GM19372 (cell line): Measurements from ENCODE around the gene KRTAP4-8.
"Not testable (repeated sequence)": the region's sequence is repeated elsewhere in the genome, so short reads cannot be mapped to it uniquely, and the experiment has no call there.

ENCODE experiments used
- ATAC-seq: cut with Tn5 transposase; IDR thresholded peaks from one replicate; pipeline ENCODE4 v1.9.1; 2021; ENCODE audit warnings: mild to moderate bottlenecking, low read depth, moderate library complexity; ENCODE audit not compliant: unreplicated experiment

KRTAP4-8 gene

DNA sequence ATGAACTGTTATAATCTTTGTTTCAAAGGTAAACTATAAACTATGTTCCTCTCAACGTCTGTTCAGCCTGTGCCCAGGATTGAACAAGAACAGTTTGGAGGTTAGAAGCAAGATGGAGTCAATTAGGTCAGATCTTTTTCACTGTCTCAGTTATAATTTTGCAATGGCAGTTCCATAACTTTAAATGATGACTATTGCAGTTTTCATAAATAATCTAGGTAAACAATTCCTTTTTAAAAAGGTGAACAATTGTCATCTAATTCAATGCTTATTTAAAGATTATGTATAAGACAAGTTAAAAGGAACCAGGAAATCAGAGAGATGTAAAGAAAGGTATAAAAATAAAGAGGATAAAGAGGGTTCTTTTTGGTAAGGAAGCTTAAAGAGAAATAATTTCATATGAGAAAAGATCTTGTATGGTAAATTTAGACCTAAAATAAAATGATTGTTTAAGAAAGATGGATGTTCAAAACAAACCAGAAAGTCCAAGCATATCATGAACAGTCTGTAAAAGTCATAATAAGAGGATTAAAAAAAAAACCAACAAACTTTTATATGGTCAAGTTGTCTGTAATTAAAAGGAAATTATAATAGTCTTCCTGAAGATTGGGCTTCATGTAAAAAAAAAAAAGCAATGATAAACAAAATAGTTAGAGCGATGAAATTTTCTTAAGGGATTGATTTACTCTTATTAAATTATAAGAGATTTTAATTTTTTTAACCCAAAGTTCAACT, 13.4 kb upstream of the KRTAP4-8 start:
- ATAC-seq = no peak

DNA sequence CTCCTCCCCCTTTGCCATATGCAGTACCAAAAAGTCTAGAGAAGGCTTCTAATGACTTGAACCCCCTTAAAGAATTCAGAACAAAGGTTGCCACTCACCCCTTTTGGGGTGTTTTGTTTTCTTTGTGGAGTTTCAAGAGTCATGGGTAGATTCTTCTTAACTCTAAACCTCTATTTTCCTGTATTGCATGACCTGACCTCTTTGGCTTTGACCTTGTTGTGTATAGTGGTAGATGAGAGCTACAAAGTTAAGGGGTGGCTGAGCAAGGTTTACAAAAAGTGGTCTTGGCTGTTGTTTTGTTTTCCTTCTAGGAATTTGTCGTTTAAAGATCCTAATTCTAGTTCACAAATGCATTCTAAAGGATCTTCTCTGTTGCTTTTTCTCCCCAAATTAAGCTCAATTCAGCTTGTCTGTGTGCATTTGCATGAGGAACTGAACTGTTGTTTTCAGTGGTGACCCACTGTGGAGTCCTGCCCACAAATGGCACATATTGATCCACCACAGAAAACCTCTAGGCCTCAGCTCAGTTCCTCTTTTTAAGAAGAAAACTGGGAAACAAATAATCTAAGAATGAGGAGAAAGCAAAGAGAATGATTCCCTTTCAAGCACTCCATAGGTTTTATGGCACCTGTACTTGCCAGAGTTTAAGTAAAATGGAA, 10.9 kb upstream of the KRTAP4-8 start:
- ATAC-seq = not testable (repeated sequence)

DNA sequence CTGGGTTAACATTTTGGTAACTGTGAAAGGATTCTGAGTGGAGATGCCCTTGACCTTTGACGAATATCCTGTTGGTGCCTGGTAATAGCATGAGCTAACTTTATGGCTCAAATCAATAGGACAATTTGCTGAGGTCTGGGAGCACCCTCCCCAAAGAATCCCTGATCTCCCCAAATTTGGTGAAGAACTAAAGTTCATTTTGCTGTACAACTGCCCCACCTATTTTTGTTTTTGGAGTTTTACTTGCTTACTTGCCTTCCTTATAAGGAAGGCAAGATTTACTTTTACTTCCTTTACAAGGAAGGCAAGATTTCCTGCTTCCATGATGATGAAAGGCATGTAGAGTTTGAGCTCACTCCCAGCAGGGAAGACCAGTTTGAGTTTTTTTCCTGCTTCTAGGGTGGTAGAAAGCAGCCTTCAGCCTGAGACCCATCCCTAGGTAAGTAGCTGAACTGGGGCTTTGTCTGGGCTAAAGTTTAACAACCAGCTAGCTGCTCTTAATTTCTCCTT, 10.1 kb upstream of the KRTAP4-8 start:
- ATAC-seq = no peak

DNA sequence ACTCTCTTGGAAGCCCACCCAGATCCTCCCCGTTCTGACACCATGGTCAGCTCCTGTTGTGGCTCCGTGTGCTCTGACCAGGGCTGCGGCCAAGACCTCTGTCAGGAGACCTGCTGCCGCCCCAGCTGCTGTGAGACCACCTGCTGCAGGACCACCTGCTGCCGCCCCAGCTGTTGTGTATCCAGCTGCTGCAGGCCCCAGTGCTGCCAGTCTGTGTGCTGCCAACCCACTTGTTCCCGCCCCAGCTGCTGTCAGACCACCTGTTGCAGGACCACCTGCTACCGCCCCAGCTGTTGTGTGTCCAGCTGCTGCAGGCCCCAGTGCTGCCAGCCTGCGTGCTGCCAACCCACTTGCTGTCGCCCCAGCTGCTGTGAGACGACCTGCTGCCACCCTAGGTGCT, 7.4 kb upstream of the KRTAP4-8 start, which contains the start of gene KRTAP4-9:
Gene KRTAP4-9 (plus strand): TSS at position 43 of the 400 bp plus-strand sequence. CDS start 0 bp downstream, at position 43.
- ATAC-seq = not testable (repeated sequence)

DNA sequence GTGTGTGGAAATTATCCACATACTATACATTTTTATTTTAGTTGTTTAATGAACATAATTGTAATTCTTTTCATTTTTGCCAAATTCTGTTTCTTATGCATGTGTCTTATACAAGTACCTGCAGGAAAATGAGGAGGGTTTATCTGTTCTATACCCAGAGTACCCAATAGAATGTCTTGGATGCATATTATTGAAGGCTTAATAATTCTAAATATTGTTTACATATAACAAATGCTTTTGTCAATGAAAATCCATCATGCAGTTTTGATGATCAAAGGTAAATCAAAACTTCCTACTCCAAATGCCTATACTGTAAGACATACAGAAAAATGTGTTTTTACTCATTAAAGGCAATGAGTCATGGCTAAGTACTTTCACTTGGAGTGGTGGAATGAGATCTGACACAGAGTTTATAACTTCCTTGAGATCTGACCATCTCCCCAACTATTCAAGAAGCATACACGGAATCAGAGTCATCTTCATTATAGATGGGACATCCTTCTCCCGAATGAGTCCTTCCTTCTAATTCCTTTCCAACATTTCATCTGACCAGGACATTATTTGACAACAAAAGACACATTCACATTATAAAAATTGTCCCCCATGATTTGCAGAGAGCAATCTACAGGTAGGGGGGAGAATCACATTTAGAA, 6.6 kb upstream of the KRTAP4-8 start:
- not testable (repeated sequence) for ATAC-seq

DNA sequence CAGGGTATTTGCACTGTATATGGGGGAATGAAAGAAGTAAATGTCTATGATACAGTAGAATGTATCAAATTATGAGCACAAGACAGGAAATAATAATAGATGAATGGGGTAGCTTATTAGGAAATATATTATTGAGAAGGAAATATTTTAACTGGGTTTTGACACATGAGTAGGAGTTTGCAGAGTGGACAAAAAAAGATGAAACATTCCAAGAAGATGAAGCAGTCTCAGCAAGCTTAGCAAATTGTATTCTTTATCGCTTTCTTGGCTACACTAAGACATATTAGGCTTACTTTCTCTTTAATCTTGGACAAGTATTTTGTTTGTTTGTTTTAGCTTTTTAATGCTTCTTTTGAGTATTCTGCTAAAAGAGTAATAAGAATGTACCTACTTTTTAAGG, 6.0 kb upstream of the KRTAP4-8 start:
- no peak for ATAC-seq

DNA sequence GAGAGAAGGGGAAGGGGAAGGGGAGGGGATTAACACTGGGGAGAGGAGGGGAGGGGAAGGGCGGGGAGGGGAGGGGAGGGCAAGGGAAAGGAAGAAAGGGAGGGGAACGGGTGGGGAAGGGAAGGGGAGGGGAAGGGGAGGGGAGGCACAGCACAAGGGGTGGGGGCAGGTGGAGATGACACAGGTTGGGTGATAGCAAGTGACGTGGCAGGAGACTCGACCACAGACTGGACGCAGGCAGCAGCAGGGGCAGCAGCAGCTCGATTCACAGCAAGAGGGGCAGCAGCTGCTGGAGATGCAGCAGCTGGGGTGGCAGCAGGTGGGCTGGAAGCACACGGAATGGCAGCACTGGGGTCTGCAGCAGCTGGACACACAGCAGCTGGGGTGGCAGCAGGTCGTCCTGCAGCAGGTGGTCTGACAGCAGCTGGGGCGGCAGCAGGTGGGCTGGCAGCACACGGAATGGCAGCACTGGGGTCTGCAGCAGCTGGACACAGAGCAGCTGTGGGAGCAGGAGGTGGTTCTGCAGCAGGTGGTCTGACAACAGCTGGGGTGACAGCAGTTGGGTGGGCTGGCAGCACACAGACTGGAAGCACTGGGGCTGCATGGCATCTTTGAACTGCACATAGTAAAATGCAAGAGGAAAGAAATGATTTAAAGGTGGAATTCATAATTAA, 3.8 kb upstream of the KRTAP4-8 start, which contains the start of gene KRTAP4-16:
Gene KRTAP4-16 (minus strand): TSS at position 624 of the 674 bp plus-strand sequence. CDS start 0 bp downstream, at position 624.
- no peak for ATAC-seq

DNA sequence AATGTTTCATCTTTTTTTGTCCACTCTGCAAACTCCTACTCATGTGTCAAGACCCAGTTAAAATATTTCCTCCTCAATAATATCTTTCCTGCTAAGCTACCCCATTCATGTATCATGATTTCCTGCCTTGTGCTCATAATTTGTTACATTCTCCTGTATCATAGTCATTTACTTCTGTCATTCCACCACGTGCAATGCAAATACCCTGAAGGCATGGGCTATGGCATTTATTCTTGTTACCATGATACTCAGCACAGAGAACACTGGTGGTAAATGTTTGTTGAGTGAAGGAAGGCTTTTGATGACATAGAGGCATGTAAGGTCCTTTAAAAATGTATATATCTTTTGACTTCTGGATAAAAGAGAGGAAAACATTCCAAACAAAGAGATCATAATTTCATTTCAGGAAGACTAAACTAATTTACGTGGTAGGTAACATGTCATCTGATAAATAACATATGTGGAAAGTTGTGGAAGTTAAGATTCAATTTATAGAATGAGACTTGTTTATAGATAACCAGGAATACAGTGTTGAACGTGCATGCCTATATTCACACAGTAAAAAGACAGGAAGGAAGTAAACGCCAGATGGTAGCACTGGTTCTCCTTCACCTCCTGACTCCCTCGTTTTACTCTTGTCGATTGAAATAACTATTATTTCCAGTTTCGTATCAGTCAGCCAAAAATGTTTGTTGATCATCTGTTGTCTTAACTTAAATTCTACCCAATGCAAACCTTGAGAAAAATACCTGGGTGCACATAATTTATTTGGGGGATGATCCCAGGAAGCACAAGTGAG, 1.9 kb upstream of the KRTAP4-8 start:
- not testable (repeated sequence) for ATAC-seq

DNA sequence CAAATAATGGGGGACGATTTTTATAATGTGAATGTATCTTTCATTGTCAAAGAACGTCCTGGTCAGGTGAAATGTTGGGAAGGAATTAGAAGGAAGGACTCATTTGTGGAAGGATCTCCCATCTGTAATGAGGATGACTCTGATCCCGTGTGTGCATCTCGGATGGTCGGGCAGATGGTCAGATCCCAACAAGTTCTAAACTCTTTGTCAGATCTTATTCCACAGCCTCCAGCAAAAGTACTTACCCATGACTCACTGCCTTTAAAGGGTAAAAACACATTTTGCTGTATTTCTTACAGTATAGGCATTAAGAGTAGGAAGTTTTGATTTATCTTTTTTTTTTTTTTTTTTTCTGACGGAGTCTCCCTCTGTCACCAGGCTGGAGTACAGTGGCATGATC, 539 bp upstream of the KRTAP4-8 start:
- no peak for ATAC-seq

DNA sequence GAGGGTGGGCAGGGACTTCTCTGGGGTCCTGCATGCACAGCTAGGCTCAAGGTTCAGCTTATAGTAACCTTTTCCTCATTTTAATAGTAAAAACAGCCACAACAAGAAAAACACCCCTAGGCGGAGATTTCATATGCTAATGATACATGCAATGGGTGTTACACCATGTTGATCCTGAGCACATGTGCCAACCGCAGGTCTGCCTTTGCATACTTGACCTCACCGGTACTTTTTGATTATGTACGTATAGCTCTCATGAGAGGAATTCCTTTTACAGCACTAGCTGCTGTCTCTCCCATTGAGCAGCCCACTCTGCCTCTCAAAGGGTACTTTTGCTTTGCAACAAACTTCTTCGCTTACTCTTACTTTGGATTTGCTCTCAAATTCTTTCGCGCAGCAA, 1.9 kb downstream of the KRTAP4-8 start:
- ATAC-seq = no peak

DNA sequence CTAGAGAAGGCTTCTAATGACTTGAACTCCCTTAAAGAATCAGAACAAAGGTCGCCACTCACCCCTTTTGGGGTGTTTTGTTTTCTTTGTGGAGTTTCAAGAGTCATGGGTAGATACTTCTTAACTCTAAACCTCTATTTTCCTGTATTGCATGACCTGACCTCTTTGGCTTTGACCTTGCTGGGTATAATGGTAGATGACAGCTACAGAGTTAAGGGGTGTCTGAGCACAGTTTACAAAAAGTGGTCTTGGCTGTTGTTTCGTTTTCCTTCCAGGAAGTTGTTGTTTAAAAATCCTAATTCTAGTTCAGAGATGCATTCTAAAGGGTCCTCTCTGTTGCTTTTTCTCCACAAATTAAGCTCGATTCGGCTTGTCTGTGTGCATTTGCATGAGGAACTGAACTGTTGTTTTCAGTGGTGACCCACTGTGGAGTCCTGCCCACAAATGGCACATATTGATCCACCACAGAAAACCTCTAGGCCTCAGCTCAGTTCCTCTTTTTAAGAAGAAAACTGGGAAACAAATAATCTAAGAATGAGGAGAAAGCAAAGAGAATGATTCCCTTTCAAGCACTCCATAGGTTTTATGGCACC, 9.1 kb downstream of the KRTAP4-8 start:
- ATAC-seq = not testable (repeated sequence)

DNA sequence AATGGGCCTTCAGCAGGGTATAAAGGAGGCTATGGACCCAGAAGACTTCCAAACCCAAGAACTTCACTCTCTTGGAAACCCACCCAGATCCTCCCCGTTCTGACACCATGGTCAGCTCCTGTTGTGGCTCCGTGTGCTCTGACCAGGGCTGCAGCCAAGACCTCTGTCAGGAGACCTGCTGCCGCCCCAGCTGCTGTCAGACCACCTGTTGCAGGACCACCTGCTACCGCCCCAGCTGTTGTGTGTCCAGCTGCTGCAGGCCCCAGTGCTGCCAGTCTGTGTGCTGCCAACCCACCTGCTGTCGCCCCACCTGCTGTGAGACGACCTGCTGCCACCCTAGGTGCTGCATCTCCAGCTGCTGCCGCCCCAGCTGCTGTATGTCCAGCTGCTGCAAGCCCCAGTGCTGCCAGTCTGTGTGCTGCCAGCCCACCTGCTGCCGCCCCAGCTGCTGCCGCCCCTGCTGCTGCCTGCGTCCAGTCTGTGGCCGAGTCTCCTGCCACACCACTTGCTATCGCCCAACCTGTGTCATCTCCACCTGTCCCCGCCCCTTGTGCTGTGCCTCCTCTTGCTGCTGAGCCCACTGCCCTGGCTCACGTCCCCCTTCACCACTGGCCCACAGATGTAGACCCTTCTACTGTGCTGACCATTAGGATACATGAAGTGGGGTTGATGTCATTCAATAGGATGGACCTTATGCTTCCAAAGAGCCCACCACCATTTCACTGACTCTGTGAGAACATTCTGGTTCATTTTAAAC, 13.7 kb downstream of the KRTAP4-8 start, which contains the start of gene KRTAP4-7:
Gene KRTAP4-7 (plus strand): TSS at position 51 of the 757 bp plus-strand sequence. CDS start 57 bp downstream, at position 108.
- not testable (repeated sequence) for ATAC-seq

DNA sequence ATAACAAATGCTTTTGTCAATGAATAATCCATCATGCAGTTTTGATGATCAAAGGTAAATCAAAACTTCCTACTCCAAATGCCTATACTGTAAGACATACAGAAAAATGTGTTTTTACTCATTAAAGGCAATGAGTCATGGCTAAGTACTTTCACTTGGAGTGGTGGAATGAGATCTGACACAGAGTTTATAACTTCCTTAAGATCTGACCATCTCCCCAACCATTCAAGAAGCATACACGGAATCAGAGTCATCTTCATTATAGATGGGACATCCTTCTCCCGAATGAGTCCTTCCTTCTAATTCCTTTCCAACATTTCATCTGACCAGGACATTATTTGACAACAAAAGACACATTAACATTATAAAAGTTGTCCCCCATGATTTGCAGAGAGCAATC, 14.5 kb downstream of the KRTAP4-8 start:
- ATAC-seq = not testable (repeated sequence)

DNA sequence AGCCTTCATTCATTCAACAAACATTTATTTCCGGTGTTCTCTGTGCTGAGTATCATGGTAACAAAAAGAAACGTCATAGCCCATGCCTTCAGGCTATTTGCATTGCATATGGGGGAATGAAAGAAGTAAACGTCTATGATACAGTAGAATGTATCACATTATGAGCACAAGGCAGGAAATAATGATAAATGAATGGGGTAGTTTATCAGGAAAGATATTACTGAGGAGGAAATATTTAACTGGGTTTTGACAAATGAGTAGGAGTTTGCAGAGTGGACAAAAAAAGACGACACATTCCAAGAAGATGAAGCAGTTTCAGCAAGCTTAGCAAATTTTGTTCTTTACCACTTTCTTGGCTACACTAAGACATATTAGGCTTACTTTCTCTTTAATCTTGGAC, 15.3 kb downstream of the KRTAP4-8 start:
- ATAC-seq = no peak

DNA sequence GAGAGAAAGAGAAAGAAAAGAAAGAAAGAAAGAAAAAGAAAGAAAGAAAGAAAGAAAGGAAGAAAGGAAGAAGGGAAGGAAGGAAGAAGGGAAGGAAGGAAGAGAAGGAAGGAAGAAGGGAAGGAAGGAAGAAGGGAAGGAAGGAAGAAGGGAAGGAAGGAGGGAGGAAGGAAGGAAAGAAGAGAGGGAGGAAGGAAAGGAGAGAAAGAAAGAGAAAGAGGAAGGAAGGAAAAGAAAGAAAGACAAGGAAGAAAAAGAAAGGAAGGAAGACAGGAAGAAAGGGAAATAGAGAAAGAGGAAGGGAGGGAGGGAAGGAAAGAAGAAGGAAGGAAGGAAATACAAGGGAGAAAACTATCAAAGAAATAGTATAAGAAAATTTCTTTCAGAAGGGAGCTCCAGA, 21.2 kb downstream of the KRTAP4-8 start:
- ATAC-seq = no peak

DNA sequence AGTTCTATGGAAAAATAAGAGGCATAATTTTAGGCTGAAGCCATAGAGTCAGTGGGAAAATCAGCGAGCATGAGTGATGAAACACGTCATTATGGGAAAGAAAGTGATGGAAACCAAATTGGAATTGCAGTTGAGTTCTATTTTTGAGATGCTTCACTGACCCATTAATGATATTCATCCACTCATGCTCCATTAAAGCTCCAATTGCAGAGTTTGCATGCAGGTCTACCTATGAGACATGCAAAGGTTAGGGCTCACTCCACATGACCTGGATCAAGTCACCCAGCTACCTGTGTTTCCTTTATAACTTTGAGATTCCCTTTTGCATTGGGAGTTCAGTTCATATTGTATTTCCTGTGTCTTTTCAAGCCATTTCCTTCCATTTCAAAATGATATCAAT, 24.3 kb downstream of the KRTAP4-8 start:
- ATAC-seq = no peak

DNA sequence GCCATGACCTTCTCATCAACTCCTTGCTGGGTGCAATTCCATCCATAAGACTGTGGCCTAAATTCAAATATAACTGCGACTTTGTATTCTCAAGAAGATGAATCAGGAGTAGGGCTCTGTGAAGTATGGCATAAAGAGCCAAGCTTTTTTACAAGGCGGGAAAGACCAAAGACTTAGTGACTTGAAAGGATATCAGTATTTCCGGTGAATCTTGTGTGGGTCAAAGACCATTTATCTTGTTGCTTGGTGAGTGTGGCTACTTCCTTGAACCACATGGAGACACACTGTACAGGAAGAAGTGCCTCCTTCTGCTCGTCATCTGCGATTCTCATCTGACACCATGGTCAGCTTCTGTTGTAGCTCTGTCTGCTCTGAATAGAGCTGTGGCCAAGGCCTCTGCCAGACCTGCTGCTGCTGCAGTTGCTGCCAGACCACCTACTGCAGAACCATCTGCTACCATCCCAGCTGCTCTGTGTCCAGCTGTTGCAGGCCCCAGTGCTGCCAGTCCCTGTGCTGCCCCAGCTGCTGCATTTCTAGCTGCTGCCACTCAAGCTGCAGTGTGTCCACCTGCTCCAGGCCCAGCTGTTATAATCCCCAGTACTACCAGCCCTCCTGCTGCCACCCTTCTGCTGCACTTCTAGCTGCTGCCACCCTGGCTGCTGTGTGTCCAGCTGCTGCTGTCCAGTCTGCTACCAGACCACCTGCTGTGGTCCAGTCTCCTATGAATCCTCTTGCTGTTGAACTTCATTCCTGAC, 26.2 kb downstream of the KRTAP4-8 start:
- no peak for ATAC-seq

DNA sequence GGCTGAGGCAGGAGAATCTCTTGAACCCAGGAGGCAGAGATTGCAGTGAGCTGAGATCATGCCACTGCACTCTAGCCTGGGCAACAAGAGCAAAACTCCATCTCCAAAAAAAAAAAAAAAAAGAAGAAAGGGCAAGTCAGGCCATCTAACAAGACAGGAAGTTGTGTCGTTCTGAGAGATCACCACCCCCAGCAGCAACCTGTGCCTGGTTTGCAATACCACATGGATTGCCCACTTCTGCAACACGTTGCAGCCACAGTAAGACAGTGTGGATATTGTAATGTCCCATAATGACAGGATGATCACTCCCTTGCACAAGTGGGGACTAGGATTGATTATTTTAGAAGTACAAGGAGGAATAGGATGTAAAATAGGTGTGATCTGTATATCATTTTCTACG, 28.9 kb downstream of the KRTAP4-8 start:
- no peak for ATAC-seq
